Activated CD8-positive, alpha-beta memory T cell treated with anti-CD3 and anti-CD28 coated beads, Interleukin-2, amount 50 U/mL, for 1 hour (primary cell): ENCODE measurements around the gene SKA2.
"Not testable (repeated sequence)": the region's sequence is repeated elsewhere in the genome, so short reads cannot be mapped to it uniquely, and the experiment has no call there.

Source experiments
- DNase-seq: peaks from one replicate; pipeline ENCODE4 v3.0.0-alpha.2; 2020; ENCODE audit errors: extremely low read depth

SKA2 gene

GRCh38 chr17:59097876-59098275 lies 57.1 kb downstream of the SKA2 start:
- no peak for DNase-seq

GRCh38 chr17:59094861-59095530 lies 60.0 kb downstream of the SKA2 start:
- DNase-seq, result no peak

DNA sequence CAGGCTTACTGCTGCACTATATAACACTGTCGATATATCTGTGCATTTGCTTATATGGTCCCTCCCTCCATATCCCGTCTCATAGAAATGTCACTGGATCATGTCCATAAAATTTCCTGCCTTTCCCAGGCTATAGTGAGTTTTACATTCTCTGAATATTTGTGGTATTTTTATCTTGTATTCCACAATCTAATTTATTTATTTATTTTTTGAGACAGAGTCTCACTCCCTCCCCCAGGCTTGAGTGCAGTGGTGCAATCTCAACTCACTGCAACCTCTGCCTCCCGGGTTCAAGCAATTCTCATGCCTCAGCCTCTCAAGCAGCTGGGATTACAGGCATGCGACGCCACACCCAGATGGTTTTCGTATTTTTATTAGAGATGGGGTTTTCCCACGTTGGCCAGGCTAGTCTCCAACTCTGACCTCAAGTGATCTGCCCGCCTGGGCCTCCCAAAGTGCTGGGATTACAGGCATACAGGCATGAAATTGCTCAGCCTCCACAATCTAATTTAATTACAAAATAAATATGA lies 61.2 kb downstream of the SKA2 start:
- no peak for DNase-seq

DNA sequence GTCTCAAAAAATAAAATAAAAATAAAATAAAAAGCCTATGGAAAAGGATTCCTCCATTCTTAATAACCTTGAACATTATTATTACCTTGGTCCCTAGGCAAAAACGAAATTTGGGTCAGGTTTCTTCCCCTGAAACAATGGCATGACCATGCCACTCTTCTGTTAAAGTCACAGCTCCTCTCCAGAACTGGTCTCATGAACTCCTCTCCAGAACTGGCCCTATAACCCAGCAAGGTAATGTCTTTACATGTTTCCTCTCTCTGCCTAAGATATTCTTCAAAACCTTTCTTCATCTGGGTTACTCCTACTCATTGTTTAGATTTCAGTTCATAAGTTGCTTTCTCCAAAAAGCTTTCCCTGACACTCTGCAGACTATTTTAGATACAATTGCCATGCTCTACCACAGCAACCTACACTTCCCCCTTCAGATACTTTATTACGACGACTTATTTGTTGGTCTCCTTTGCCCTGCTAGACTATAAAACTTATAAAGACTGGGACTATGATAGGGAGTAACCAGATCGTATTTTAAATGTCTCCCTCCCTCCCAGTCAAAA lies 61.8 kb downstream of the SKA2 start:
- no peak for DNase-seq

DNA sequence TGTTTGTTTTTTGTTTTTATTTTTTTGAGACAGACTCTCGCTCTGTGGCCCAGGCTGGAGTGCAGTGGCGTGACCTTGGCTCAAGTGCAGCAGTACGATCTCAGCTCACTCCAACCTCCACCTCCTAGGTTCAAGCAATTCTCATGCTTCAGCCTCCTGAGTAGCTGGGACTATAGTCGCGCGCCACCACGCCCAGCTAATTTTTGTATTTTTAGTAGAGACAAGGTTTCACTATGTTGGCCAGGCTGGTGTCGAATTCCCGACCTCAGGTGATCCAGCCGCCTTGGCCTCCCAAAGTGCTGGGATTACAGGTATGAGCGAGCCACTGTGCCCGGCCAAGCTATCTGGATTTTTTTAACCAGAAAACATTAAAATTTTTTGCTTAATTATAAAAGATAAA lies 64.4 kb downstream of the SKA2 start:
- not testable (repeated sequence) for DNase-seq

DNA sequence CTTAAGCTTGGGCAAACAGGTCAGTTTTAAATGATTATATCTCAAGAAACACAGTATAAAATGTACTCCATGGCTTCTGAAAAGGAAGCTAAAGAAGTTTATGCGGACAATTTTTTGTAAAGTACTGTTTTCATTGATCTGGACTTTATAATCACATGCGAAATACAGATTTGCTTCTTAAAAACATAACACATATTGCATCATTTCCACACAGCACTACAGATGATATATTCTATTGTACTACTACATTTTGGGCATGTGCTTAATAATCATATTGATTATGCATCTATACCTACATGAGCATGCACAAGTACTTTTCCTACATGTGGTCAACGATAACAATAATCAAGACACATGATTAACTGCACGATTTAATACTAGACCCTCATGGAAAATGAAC lies 70.8 kb downstream of the SKA2 start:
- no peak for DNase-seq

GRCh38 chr17:59074494-59074893 lies 80.5 kb downstream of the SKA2 start:
- DNase-seq, result no peak

- no peak for DNase-seq
These were observed 81.0 kb downstream of the SKA2 start for GRCh38 chr17:59073972-59074371.

DNA sequence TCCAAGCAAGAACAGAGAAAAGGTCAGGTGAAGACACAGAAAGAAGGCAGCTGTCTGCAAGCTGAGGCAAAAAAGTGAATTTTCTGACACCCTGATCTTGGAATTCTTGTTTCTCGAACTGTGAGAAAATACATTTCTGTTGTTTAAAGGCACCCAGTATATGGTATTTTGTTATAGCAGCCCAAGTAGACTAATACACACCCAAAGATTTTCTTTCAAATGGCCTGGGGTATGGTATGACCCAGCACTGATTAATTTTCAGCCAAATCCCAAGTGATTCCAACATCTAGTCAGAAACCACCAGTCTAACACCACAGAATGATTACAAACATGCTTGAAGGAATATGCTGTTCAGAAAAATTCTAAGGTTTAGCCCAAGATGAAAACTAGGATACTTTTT lies 85.1 kb downstream of the SKA2 start:
- DNase-seq, result no peak

- DNase-seq, result no peak
These were observed 87.2 kb downstream of the SKA2 start for GRCh38 chr17:59067756-59068155.

GRCh38 chr17:59067340-59067739 lies 87.6 kb downstream of the SKA2 start:
- DNase-seq, result no peak

- DNase-seq, result no peak
These were observed 92.5 kb downstream of the SKA2 start for GRCh38 chr17:59062509-59062908.
